Spleen (tissue), 11 donors: ENCODE data around the gene IFT27. TPM values are rescaled to one million over a fixed set of nuclear protein-coding genes. Genes with fewer than 3 reads are reported as not detected.
"Not testable (repeated sequence)": the region's sequence is repeated elsewhere in the genome, so short reads cannot be mapped to it uniquely, and the experiment has no call there.

Experiments used
- DNase-seq: peaks from one replicate; pipeline ENCODE4 v3.0.0-alpha.2; 2020
- H3K27ac ChIP-seq, 8 donors: fragments of 200-600 bp; sonication (generic) in 7 of 8; 1 replicate in 4 of 8; 2 replicates in 4 of 8; pipeline versions ENCODE4 v1.5.0 to v1.8.0; 2016 to 2021; ENCODE audit warnings: inconsistent platforms in 4 of 8, mild to moderate bottlenecking in 4 of 8, moderate library complexity in 1 of 8
- H3K27me3 ChIP-seq, 7 donors: fragments of 200-600 bp; sonication (generic) in 6 of 7; replicated peaks in 1 of 7; 1 replicate in 4 of 7; 2 replicates in 3 of 7; pipeline versions ENCODE4 v1.5.0 to v1.8.0; 2016 to 2021; ENCODE audit warnings: inconsistent platforms in 3 of 7, mild to moderate bottlenecking in 1 of 7
- H3K36me3 ChIP-seq, 6 donors: fragments of 200-600 bp; sonication (generic) in 5 of 6; 1 replicate in 4 of 6; 2 replicates in 2 of 6; pipeline versions ENCODE4 v1.5.0 to v1.8.0; 2016 to 2021; ENCODE audit warnings: inconsistent platforms in 2 of 6
- H3K4me1 ChIP-seq, 6 donors: fragments of 200-600 bp; sonication (generic) in 5 of 6; 1 replicate in 3 of 6; 2 replicates in 3 of 6; pipeline versions ENCODE4 v1.5.0 to v1.8.0; 2016 to 2021; ENCODE audit warnings: inconsistent platforms in 3 of 6
- H3K4me3 ChIP-seq, 8 donors: fragments of 200-600 bp; sonication (generic) in 7 of 8; 1 replicate in 4 of 8; 2 replicates in 4 of 8; pipeline versions ENCODE4 v1.5.0 to v1.8.0; 2016 to 2021; ENCODE audit warnings: inconsistent platforms in 4 of 8, mild to moderate bottlenecking in 4 of 8, moderate library complexity in 2 of 8
- H3K9me3 ChIP-seq, 8 donors: fragments of 200-600 bp; sonication (generic) in 7 of 8; 1 replicate in 4 of 8; 2 replicates in 4 of 8; pipeline versions ENCODE4 v1.5.0 to v1.8.0; 2016 to 2021; ENCODE audit warnings: inconsistent platforms in 4 of 8
- CTCF ChIP-seq, 11 experiments: fragments of 200-600 bp in 7 of 11; fragments of 450-650 bp in 4 of 11; sonication (generic) in 4 of 11; IDR thresholded peaks in 8 of 11; conservative IDR thresholded peaks in 3 of 11; 1 replicate in 7 of 11; 2 replicates in 4 of 11; pipeline versions ENCODE4 v1.4.0 to v1.8.0; 2016 to 2021; ENCODE audit warnings: antibody characterized with exemption in 11 of 11, inconsistent platforms in 4 of 11, mild to moderate bottlenecking in 1 of 11
- POLR2A ChIP-seq, 3 donors: fragments of 450-650 bp; IDR thresholded peaks; one replicate each; pipeline ENCODE4 v1.5.1; 2017; ENCODE audit warnings: antibody characterized with exemption in 3 of 3, mild to moderate bottlenecking in 1 of 3
- POLR2AphosphoS5 ChIP-seq, 3 donors: sonication (generic); formaldehyde crosslinking; IDR thresholded peaks; one replicate each; pipeline ENCODE4 v1.5.1; 2017; ENCODE audit warnings: antibody characterized with exemption in 3 of 3
- WGBS, 5 donors: extraction: QIAGEN DNeasy Blood & Tissue Kit in 3 of 5; methylation state at CpG; one replicate each; pipeline versions ENCODE4 v1.1.5 to v1.1.7; 2013 to 2018; 5-methylcytosine and 5-hydroxymethylcytosine counted together
- intact Hi-C: fragments of 100-400 bp; cut with DNase I; formaldehyde crosslinking; loops from one replicate; pipeline ENCODE4 v1.15.0; 2023; ENCODE audit warnings: low total_unique reads
- polyA plus RNA-seq, 3 donors: library from polyadenylated mRNA; stranded (reverse); fragments of 200-250 nt; gene quantifications; one replicate each; pipeline ENCODE4 v1.2.1, GENCODE V29; 2013
- total RNA-seq, 7 donors: library from RNA; depleted of rRNA in 3 of 7; stranded (reverse); fragments of >200 nt in 3 of 7; fragmentation: NEBNext Ultra II Directional in 4 of 7; extraction: Animal tissue kit (Norgen Biotek cat#: 25700) in 4 of 7; gene quantifications; one replicate each; pipeline versions ENCODE4 v1.1.0 to v1.2.1, GENCODE V29; 2016 to 2021
- donor health status: healthy with polysubstance abuse.
- donor health status: DM: no; HTN: no; CAD: no; lungs with moderate emphysema.
- donor health status: DM: no; HTN: no; CAD: no.
- donor health status: Bipolar disorder and iron deficiency.
- donor health status: healthy.
- donor health status: DM: no; HTN: no; CAD: no.
- donor health status: DM: yes; HTN: yes; CAD: no.

The IFT27 gene
- total and polyA plus RNA-seq, 10 donors = 12.4 to 35.4 (median 22.4) TPM

DNA sequence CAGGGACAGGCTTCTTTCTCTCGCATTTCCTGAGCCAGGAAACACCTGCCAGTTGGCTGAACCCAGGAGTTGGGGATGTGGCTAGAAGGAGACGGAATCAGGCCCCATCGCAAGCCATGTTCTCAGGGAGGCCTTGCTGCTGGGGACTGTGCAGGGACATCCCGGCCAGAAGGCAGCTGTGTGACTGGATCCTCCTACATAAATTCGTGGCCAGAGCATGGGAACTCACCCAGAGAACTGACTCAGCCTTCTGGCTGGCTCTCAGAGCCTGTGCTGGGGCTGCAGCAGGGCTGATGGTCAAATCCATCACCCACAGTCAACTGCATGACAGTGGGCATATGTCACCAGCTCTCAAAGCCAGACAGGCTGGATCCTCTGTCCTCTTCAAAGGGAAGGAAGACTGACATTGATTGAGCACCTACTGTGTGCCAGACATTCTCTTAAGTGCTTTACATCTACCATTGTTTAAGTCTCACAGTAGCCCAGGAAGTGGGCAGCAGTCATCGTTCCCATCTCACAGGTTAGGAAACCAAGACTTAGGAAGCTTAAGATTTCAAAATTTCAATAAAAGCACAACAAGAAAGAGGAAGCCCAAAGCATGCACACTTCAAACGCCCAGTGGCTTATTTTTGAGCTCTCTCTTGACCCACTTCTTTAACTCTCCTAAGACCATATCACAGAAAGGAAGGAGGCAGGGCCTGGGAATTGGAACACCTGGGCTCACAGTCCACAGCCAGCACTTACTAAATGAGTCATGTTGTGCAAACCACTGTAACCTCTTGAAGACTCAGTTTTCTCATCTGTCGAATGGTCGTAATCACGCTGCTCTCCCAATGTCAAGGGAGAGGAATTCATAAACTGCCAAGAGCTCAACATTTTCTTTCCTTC is 41.5 kb downstream of the IFT27 start:
- H3K27ac ChIP-seq = no peak overlapping the region
- H3K9me3 ChIP-seq = peaks cover 0 to 3% (median 0%) of the 10 kb centered on the region in 8 donors
- TF ChIP-seq POLR2A (IDR thresholded peaks at IDR 0.05) (no peak), CTCF (IDR thresholded peaks at IDR 0.05 in 8 of 11, conservative IDR thresholded peaks at IDR 0.05 in 3 of 11) (no peak), POLR2AphosphoS5 (IDR thresholded peaks at IDR 0.05) (no peak)
- H3K36me3 ChIP-seq = no peaks in the 10 kb centered on the region
- no peak for DNase-seq
- H3K4me1 ChIP-seq = peaks cover 0 to 20% (median 0%) of the 10 kb centered on the region in 6 donors
- intact Hi-C loops = no loop called here
- 31 to 36% (median 34%) methylated on average over 10 of the region's 10 CpGs for WGBS, 5 donors
- H3K4me3 ChIP-seq = no peak overlapping the region
- peaks cover 0 to 70% (median 0%) of the 10 kb centered on the region in 7 donors for H3K27me3 ChIP-seq

- WGBS, 5 donors = 81 to 89% (median 85%) methylated on average over 3 of the region's 3 CpGs
Measured at GRCh38 chr22:36733271-36733670, 42.6 kb downstream of the IFT27 start.

GRCh38 chr22:36732609-36733008 is 43.3 kb downstream of the IFT27 start:
- peaks cover 0 to 12% (median 0%) of the 10 kb centered on the region in 6 donors for H3K4me1 ChIP-seq
- no peak for DNase-seq
- H3K27ac ChIP-seq = no peak overlapping the region
- no peak overlapping the region for H3K4me3 ChIP-seq
- WGBS, 5 donors = 69 to 85% (median 71%) methylated on average over 1 of the region's 1 CpG
- intact Hi-C loops = no loop called here
- no peaks in the 10 kb centered on the region for H3K9me3 ChIP-seq
- TF ChIP-seq POLR2A (IDR thresholded peaks at IDR 0.05) (no peak), CTCF (IDR thresholded peaks at IDR 0.05 in 8 of 11, conservative IDR thresholded peaks at IDR 0.05 in 3 of 11) (no peak), POLR2AphosphoS5 (IDR thresholded peaks at IDR 0.05) (no peak)
- peaks cover 0 to 61% (median 0%) of the 10 kb centered on the region in 7 donors for H3K27me3 ChIP-seq
- no peaks in the 10 kb centered on the region for H3K36me3 ChIP-seq

More at GRCh38 chr22:36733271-36733670, 42.6 kb downstream of the IFT27 start:
- Histone ChIP-seq H3K9me3 (no peaks in the 10 kb centered on the region), H3K36me3 (no peaks in the 10 kb centered on the region), H3K4me1 (peaks cover 0 to 18% (median 0%) of the 10 kb centered on the region in 6 donors), H3K27me3 (peaks cover 0 to 65% (median 0%) of the 10 kb centered on the region in 7 donors), H3K27ac (no peak overlapping the region), H3K4me3 (no peak overlapping the region)
- TF ChIP-seq CTCF (IDR thresholded peaks at IDR 0.05 in 8 of 11, conservative IDR thresholded peaks at IDR 0.05 in 3 of 11) (no peak), POLR2A (IDR thresholded peaks at IDR 0.05) (no peak), POLR2AphosphoS5 (IDR thresholded peaks at IDR 0.05) (no peak)
- intact Hi-C loops = no loop called here
- DNase-seq = no peak

DNA sequence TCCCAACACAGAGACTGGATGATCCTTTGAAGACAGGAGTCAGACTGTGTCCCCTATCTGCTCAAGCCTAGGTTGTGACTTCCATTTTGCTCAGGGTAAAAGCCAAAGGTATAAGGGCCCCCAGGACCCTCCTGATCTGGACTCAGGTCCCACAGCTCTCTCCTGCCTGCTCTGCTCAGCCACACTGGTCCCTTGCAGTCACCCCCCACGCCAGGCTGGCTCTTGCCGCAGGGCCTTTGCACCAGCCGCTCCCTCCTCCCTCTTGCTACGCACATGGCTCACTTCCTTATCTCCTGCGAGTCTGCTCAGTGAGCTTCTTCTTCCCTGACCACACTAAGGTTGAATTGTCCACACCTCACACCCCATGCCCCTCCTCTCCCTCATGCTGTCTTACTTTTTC is 44.0 kb downstream of the IFT27 start:
- 70 to 89% (median 82%) methylated on average over 5 of the region's 5 CpGs for WGBS, 5 donors
- Histone ChIP-seq H3K9me3 (no peaks in the 10 kb centered on the region), H3K27ac (no peak overlapping the region), H3K36me3 (no peaks in the 10 kb centered on the region), H3K4me1 (peaks cover 0 to 5% (median 0%) of the 10 kb centered on the region in 6 donors), H3K4me3 (no peak overlapping the region), H3K27me3 (peaks cover 0 to 60% (median 0%) of the 10 kb centered on the region in 7 donors)
- intact Hi-C loops = no loop called here
- TF ChIP-seq POLR2A (IDR thresholded peaks at IDR 0.05) (no peak), CTCF (IDR thresholded peaks at IDR 0.05 in 8 of 11, conservative IDR thresholded peaks at IDR 0.05 in 3 of 11) (no peak), POLR2AphosphoS5 (IDR thresholded peaks at IDR 0.05) (no peak)
- no peak for DNase-seq

DNA sequence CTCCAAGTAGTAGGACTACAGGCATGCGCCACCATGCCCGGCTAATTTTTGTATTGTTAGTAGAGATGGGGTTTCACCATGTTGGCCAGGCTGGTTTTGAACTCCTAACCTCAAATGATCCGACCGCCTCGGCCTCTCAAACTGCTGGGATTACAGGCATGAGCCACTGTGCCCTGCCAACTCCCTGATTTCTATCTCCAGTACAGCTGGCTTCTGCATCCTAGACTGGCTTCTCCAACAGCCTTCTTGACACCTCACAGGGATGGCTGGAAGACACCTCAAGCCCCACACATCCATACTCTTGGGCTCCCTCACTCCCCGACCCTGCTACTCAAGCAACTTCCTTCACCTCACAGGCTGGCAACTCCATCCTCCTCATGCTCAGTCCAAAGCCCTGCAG is 44.6 kb downstream of the IFT27 start:
- H3K27ac ChIP-seq, intact Hi-C loops, H3K9me3 ChIP-seq, H3K4me3 ChIP-seq, H3K4me1 ChIP-seq, DNase-seq, H3K36me3 ChIP-seq: not testable (repeated sequence)
- WGBS, 5 donors = 86 to 93% (median 86%) methylated on average over 5 to 6 of the region's 6 CpGs
- H3K27me3 ChIP-seq = peaks cover 0 to 60% (median 0%) of the 10 kb centered on the region in 7 donors
